GM12878 (cell line): ENCODE data around the gene FOXA1. TPM values are rescaled to one million over a fixed set of nuclear protein-coding genes. Genes with fewer than 3 reads are reported as not detected.

Source experiments
- ATAC-seq: fragments of 200-7000 bp; cut with Tn5 transposase; 3 replicates; pipeline ENCODE4 v1.9.1; 2020; ENCODE audit warnings: mild to moderate bottlenecking, moderate library complexity
- BruUV-seq: library from RNA; stranded (reverse); fragments of 400-500 nt; replicated peaks from 2 replicates; lab custom pipeline; 2021; lab: Mats Ljungman, UMichigan
- CTCF ChIA-PET: fragments of 300-600 bp; sonication (Branson Sonifier 250); formaldehyde crosslinking; extraction: SDS; loops from one replicate; lab custom pipeline; 2021; ENCODE audit warnings: inconsistent platforms; lab: Yijun Ruan, JAX
- POLR2A ChIA-PET: fragments of 350-600 bp; formaldehyde crosslinking; extraction: SDS; loops from one replicate; lab custom pipeline; 2021; ENCODE audit warnings: inconsistent platforms; lab: Charles Lee
- RAD21 ChIA-PET: fragments of 300-600 bp; sonication (Branson Sonifier 250); formaldehyde crosslinking; loops from one replicate; lab custom pipeline; 2023; ENCODE audit warnings: antibody characterized with exemption; ENCODE audit not compliant: unreplicated experiment; lab: Charles Lee
- SMC1A ChIA-PET: fragments of 300-600 bp; sonication (Branson Sonifier 250); formaldehyde crosslinking; loops from one replicate; lab custom pipeline; 2023; ENCODE audit not compliant: unreplicated experiment, uncharacterized antibody; lab: Charles Lee
- DNase-seq: peaks from one replicate; pipeline ENCODE4 v3.0.0-alpha.2; 2011; ENCODE audit warnings: low read depth, low spot score
- FAIRE-seq: peaks from 3 replicates; lab custom pipeline; 2011; peaks lifted over from hg19 to GRCh38; lab: Jason Lieb, UNC
- H2AFZ ChIP-seq: 2 replicates; pipeline ENCODE4 v1.6.0; 2011; ENCODE audit warnings: low read depth, low read length, control low read depth; ENCODE audit not compliant: control insufficient read depth
- H3K27ac ChIP-seq: 2 replicates; pipeline ENCODE4 v1.5.1; 2011; ENCODE audit warnings: control low read depth; ENCODE audit not compliant: control insufficient read depth, insufficient read depth
- H3K27me3 ChIP-seq, 2 experiments: replicated peaks in 1 of 2; 2 replicates each; pipeline versions ENCODE4 v1.6.0 to v1.6.1; 2011; ENCODE audit warnings: low read length in 1 of 2; ENCODE audit not compliant: control insufficient read depth in 2 of 2, insufficient read depth in 2 of 2
- H3K36me3 ChIP-seq, 2 experiments: 2 replicates each; pipeline ENCODE4 v1.5.1; 2011; ENCODE audit warnings: low read length in 1 of 2; ENCODE audit not compliant: control insufficient read depth in 2 of 2, insufficient read depth in 2 of 2
- H3K4me1 ChIP-seq: 2 replicates; pipeline ENCODE4 v1.6.1; 2011; ENCODE audit warnings: mild to moderate bottlenecking, low read length, moderate library complexity, mixed read lengths; ENCODE audit not compliant: control insufficient read depth, insufficient read depth
- H3K4me2 ChIP-seq: 2 replicates; pipeline ENCODE4 v1.6.0; 2011; ENCODE audit warnings: control low read depth; ENCODE audit not compliant: control insufficient read depth, insufficient read depth
- H3K4me3 ChIP-seq: fragments of 200-600 bp; sonication (generic); 2 replicates; pipeline ENCODE4 v1.5.1; 2016
- H3K79me2 ChIP-seq: 2 replicates; pipeline ENCODE4 v1.6.0; 2011; ENCODE audit warnings: low read length; ENCODE audit not compliant: control insufficient read depth, insufficient read depth
- H3K9ac ChIP-seq: 2 replicates; pipeline ENCODE4 v1.8.0; 2011; ENCODE audit warnings: low read length, control low read depth, mixed read lengths; ENCODE audit not compliant: control insufficient read depth, insufficient read depth
- H3K9me3 ChIP-seq: replicated peaks from 3 replicates; pipeline ENCODE4 v1.5.1; 2011; ENCODE audit warnings: mild to moderate bottlenecking, low read length; ENCODE audit not compliant: control insufficient read depth, insufficient read depth
- H4K20me1 ChIP-seq: 2 replicates; pipeline ENCODE4 v1.6.0; 2011; ENCODE audit not compliant: control insufficient read depth, insufficient read depth
- BACH1 ChIP-seq: fragments of 450-650 bp; IDR thresholded peaks from 2 replicates; pipeline ENCODE4 v1.6.1; 2017; ENCODE audit warnings: mild to moderate bottlenecking, borderline replicate concordance
- BRCA1 ChIP-seq: IDR thresholded peaks from 2 replicates; pipeline ENCODE4 v1.6.1; 2011; ENCODE audit warnings: low read depth, low read length, improper control_type of control experiment
- CREB1 ChIP-seq: IDR thresholded peaks from 2 replicates; pipeline ENCODE4 v1.6.1; 2012; ENCODE audit warnings: low read depth, mild to moderate bottlenecking, inconsistent platforms
- NFXL1 ChIP-seq: fragments of 450-650 bp; IDR thresholded peaks from 2 replicates; pipeline ENCODE4 v1.6.1; 2017; ENCODE audit warnings: antibody characterized with exemption, mild to moderate bottlenecking, borderline replicate concordance
- NR2F1 ChIP-seq: fragments of 450-650 bp; conservative IDR thresholded peaks from 2 replicates; pipeline ENCODE4 v1.6.1; 2017; ENCODE audit warnings: mild to moderate bottlenecking
- POLR2AphosphoS2 ChIP-seq: IDR thresholded peaks from 2 replicates; pipeline ENCODE4 v1.6.1; 2011; ENCODE audit warnings: low read depth, mild to moderate bottlenecking, low read length, improper control_type of control experiment, moderate library complexity
- RBBP5 ChIP-seq: fragments of 200-600 bp; sonication (generic); conservative IDR thresholded peaks from 2 replicates; pipeline ENCODE4 v1.6.1; 2016
- SMAD5 ChIP-seq: IDR thresholded peaks from 2 replicates; pipeline ENCODE4 v1.6.1; 2016; ENCODE audit warnings: antibody characterized with exemption, low read depth
- WGBS: methylation state at CpG from one replicate; pipeline ENCODE4 v1.1.6; 2016; ENCODE audit warnings: low lambda C conversion rate; ENCODE audit not compliant: insufficient replicate concordance, insufficient coverage; ENCODE audit errors: missing lambda C conversion rate; 5-methylcytosine and 5-hydroxymethylcytosine counted together
- in situ Hi-C: fragments of 300-500 bp; cut with MboI; formaldehyde crosslinking; loops from 9 replicates; pipeline ENCODE4 v1.14.3; 2018; ENCODE audit warnings: mixed read lengths
- intact Hi-C: fragments of 100-400 bp; cut with micrococcal nuclease; formaldehyde crosslinking; loops from one replicate; pipeline ENCODE4 v1.14.2; 2022; ENCODE audit not compliant: unreplicated experiment
- polyA plus RNA-seq, 11 experiments: library from polyadenylated mRNA; depleted of rRNA in 4 of 11; unstranded in 6 of 11; stranded (reverse) in 5 of 11; fragments of >200 nt; fragmentation: Nextera tagmentation in 4 of 11; fragmentation: Illumina TruSeq in 1 of 11; extraction: Ambion mirVana in 4 of 11; extraction: Trizol in 1 of 11; gene quantifications; 1 replicate in 1 of 11; 2 replicates in 10 of 11; pipeline versions ENCODE4 v1.2.1 to v1.2.3, GENCODE V29; 2011 to 2016; ENCODE audit warnings: inconsistent platforms in 2 of 11, missing spikeins in 2 of 11, low read depth in 1 of 11
- total RNA-seq, 4 experiments: library from RNA; depleted of rRNA in 3 of 4; stranded (reverse); fragments of >200 nt in 3 of 4; fragmentation: Illumina TruSeq in 1 of 4; extraction: Trizol in 1 of 4; gene quantifications; 2 replicates each; pipeline versions ENCODE4 v1.2.1 to v1.2.3, GENCODE V29; 2013 to 2021
- TF ChIP-seq, protein P1 (sequence below): fragments of 150-350 bp; IDR thresholded peaks from 2 replicates; pipeline ENCODE4 v1.6.1; 2014; ENCODE audit warnings: mild to moderate bottlenecking, low read depth, low read length
- TF ChIP-seq, protein P2 (sequence below): fragments of 150-350 bp; IDR thresholded peaks from 2 replicates; pipeline ENCODE4 v1.6.1; 2016; ENCODE audit warnings: low read depth, low read length
- TF ChIP-seq, protein P3 (sequence below): IDR thresholded peaks from 2 replicates; pipeline ENCODE4 v1.6.1; 2011; ENCODE audit warnings: low read depth, low read length, improper control_type of control experiment, borderline replicate concordance

Gene FOXA1
- total and polyA plus RNA-seq, 10 of the 15 experiments (the other 5 are each of a cell fraction or from before 2014, with no cell fraction given) = 0.03 to 0.18 (median 0.06) TPM; not detected in 7

DNA sequence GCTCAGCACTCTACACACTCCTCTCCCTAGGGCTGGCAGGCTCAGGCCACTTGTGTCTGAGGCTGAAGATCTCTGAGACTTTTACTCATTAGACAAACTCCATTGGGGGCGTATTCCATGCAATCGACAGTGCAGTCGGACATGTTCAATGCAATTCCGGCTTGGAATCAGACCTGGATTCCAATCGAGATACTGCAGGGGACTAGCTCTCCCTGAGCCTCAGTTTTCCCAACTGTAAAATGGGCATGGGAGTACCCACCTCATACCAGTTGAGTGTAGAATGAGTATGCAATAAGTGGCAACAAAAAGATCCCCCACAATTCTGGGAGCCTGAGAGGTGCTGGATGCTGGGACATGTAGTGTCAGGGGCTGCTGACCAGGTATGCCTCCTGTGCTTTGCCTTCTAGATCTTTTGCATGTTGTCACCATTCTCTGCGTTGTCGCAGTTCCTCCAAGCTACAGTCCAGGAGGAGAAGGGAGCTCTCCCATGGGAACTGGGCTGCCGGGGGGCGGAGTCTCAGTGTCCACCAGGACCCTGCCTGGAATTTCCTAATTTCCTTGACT lies 8.7 kb upstream of the FOXA1 start:
- RAD21 ChIA-PET = no interaction called here
- intact Hi-C loops = no loop called here

DNA sequence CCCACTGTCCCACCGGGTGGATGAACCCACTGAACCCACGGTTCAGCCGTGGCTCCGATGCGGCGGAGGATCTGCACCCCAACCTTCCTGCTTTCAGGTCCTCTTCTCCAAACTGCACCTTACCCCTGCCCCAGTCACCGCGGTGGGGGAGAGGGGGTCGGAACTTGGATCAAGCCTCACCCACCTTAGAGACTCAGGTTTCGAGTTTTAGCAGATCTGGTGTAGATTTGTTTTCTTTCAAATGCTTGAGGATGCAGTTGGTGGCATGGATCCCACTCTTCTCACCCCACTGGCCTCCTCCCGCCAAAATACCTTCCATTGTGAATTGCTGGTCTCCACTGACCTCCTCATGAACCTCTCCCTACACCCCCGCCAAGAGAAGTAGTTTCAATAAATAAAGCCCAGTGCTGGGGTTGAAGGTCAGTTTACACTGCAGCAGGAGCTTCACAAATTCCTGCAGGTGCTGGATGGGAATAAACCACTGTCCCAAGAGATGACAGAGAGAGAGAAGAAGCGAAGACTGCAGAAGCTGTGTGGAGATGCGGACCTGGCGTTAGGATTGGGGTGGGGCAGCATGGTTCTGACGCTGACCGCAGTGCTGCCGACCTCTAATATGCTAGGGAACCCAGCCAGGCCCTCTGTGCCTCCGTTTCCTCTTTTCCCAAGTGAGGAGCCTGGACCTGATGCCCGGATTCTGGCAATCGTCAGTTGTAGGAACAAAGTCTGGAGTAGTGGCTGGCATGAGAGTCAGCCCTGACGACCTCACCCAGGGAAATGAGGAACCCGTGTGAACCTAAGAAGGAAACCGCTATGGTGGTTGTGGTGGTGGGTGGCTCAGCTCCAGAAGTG lies 7.8 kb upstream of the FOXA1 start:
- ChIA-PET CTCF (no interaction called here), RAD21 (no interaction called here), SMC1A (no interaction called here), POLR2A (no interaction called here)
- in situ Hi-C loops = no loop called here
- no peaks in the 10 kb centered on the region for H3K36me3 ChIP-seq
- no peak overlapping the region for H3K4me3 ChIP-seq
- TF ChIP-seq NR2F1 (no peak), BACH1 (no peak), RBBP5 (no peak), POLR2AphosphoS2 (no peak), BRCA1 (no peak)
- TF ChIP-seq, protein P1, sequence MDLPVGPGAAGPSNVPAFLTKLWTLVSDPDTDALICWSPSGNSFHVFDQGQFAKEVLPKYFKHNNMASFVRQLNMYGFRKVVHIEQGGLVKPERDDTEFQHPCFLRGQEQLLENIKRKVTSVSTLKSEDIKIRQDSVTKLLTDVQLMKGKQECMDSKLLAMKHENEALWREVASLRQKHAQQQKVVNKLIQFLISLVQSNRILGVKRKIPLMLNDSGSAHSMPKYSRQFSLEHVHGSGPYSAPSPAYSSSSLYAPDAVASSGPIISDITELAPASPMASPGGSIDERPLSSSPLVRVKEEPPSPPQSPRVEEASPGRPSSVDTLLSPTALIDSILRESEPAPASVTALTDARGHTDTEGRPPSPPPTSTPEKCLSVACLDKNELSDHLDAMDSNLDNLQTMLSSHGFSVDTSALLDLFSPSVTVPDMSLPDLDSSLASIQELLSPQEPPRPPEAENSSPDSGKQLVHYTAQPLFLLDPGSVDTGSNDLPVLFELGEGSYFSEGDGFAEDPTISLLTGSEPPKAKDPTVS = no peak
- TF ChIP-seq, protein P2, sequence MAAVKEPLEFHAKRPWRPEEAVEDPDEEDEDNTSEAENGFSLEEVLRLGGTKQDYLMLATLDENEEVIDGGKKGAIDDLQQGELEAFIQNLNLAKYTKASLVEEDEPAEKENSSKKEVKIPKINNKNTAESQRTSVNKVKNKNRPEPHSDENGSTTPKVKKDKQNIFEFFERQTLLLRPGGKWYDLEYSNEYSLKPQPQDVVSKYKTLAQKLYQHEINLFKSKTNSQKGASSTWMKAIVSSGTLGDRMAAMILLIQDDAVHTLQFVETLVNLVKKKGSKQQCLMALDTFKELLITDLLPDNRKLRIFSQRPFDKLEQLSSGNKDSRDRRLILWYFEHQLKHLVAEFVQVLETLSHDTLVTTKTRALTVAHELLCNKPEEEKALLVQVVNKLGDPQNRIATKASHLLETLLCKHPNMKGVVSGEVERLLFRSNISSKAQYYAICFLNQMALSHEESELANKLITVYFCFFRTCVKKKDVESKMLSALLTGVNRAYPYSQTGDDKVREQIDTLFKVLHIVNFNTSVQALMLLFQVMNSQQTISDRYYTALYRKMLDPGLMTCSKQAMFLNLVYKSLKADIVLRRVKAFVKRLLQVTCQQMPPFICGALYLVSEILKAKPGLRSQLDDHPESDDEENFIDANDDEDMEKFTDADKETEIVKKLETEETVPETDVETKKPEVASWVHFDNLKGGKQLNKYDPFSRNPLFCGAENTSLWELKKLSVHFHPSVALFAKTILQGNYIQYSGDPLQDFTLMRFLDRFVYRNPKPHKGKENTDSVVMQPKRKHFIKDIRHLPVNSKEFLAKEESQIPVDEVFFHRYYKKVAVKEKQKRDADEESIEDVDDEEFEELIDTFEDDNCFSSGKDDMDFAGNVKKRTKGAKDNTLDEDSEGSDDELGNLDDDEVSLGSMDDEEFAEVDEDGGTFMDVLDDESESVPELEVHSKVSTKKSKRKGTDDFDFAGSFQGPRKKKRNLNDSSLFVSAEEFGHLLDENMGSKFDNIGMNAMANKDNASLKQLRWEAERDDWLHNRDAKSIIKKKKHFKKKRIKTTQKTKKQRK = no peak
- TF ChIP-seq, protein P3, sequence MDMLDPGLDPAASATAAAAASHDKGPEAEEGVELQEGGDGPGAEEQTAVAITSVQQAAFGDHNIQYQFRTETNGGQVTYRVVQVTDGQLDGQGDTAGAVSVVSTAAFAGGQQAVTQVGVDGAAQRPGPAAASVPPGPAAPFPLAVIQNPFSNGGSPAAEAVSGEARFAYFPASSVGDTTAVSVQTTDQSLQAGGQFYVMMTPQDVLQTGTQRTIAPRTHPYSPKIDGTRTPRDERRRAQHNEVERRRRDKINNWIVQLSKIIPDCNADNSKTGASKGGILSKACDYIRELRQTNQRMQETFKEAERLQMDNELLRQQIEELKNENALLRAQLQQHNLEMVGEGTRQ = no peak
- 28% methylated on average over 24 of the region's 24 CpGs for WGBS
- H2AFZ ChIP-seq = no peak overlapping the region
- no peaks in the 10 kb centered on the region; a peak in 1 of 4 replicates for H3K27me3 ChIP-seq
- no TSS peak for BruUV-seq
- no peak for ATAC-seq
- no peak overlapping the region for H3K4me2 ChIP-seq
- no peaks in the 10 kb centered on the region; the same call in 2 of the 3 replicates for H3K9me3 ChIP-seq
- no peak for FAIRE-seq
- H3K4me1 ChIP-seq = no peaks in the 10 kb centered on the region
- no peak for DNase-seq
- H3K79me2 ChIP-seq = no peaks in the 10 kb centered on the region
- no peaks in the 10 kb centered on the region for H4K20me1 ChIP-seq
- intact Hi-C loops = no loop called here
- no peak overlapping the region for H3K9ac ChIP-seq
- no peak overlapping the region for H3K27ac ChIP-seq

More for the DNA sequence above, 8.7 kb upstream of the FOXA1 start:
- no peak overlapping the region for H3K4me3 ChIP-seq
- H3K36me3 ChIP-seq = no peaks in the 10 kb centered on the region
- POLR2A ChIA-PET = no interaction called here
- no peak for FAIRE-seq
- H3K9ac ChIP-seq = no peak overlapping the region
- 53% methylated on average over 9 of the region's 9 CpGs for WGBS
- no peak for DNase-seq
- H3K9me3 ChIP-seq = no peaks in the 10 kb centered on the region; the same call in 2 of the 3 replicates
- in situ Hi-C loops = no loop called here
- H3K4me2 ChIP-seq = no peak overlapping the region
- no TSS peak for BruUV-seq
- CTCF ChIA-PET = no interaction called here
- SMC1A ChIA-PET = no interaction called here
- no peaks in the 10 kb centered on the region for H3K4me1 ChIP-seq
- H3K27me3 ChIP-seq = no peaks in the 10 kb centered on the region; a peak in 1 of 4 replicates
- TF ChIP-seq NFXL1 (no peak), SMAD5 (no peak), CREB1 (no peak)
- no peaks in the 10 kb centered on the region for H3K79me2 ChIP-seq
- H2AFZ ChIP-seq = no peak overlapping the region
- no peak for ATAC-seq
- no peak overlapping the region for H3K27ac ChIP-seq
- no peaks in the 10 kb centered on the region for H4K20me1 ChIP-seq
